Mesenchymal stem cell (in vitro differentiated cells and primary cell): ENCODE measurements around the gene BTRC.

Source experiments
- DNase-seq: peaks from one replicate; pipeline ENCODE4 v3.0.0-alpha.2; 2013
- H2AFZ ChIP-seq: one replicate; pipeline ENCODE4 v1.6.1; 2013; ENCODE audit warnings: low read depth, mild to moderate bottlenecking, control low read depth, inconsistent platforms, low read length, moderate library complexity
- H2AK5ac ChIP-seq: 2 replicates; pipeline ENCODE4 v1.6.1; 2013; ENCODE audit warnings: low read length, moderate library complexity, mild to moderate bottlenecking, inconsistent platforms; ENCODE audit not compliant: severe bottlenecking
- H2BK120ac ChIP-seq: one replicate; pipeline ENCODE4 v1.6.1; 2013; ENCODE audit warnings: low read depth, mild to moderate bottlenecking, inconsistent platforms, low read length, moderate library complexity
- H2BK12ac ChIP-seq, 2 experiments: one replicate each; pipeline ENCODE4 v1.6.1; 2013; ENCODE audit warnings: inconsistent platforms in 2 of 2, low read length in 2 of 2, mild to moderate bottlenecking in 2 of 2, moderate library complexity in 2 of 2, control low read depth in 1 of 2
- H2BK15ac ChIP-seq: one replicate; pipeline ENCODE4 v1.6.1; 2013; ENCODE audit warnings: mild to moderate bottlenecking, low read depth, inconsistent platforms; ENCODE audit not compliant: poor library complexity, severe bottlenecking
- H2BK5ac ChIP-seq: 2 replicates; pipeline ENCODE4 v1.6.1; 2013; ENCODE audit warnings: low read depth, mild to moderate bottlenecking, low read length, control low read depth, inconsistent platforms; ENCODE audit not compliant: poor library complexity, severe bottlenecking
- H3K14ac ChIP-seq, 2 experiments: one replicate each; pipeline ENCODE4 v1.6.1; 2013; ENCODE audit warnings: inconsistent platforms in 2 of 2, low read length in 2 of 2, control low read depth in 1 of 2, mild to moderate bottlenecking in 1 of 2, moderate library complexity in 1 of 2
- H3K18ac ChIP-seq, 2 experiments: one replicate each; pipeline ENCODE4 v1.6.1; 2013; ENCODE audit warnings: inconsistent platforms in 2 of 2, low read length in 2 of 2, control low read depth in 1 of 2, low read depth in 1 of 2, mild to moderate bottlenecking in 1 of 2
- H3K23ac ChIP-seq, 2 experiments: one replicate each; pipeline ENCODE4 v1.6.1; 2013; ENCODE audit warnings: inconsistent platforms in 2 of 2, low read length in 2 of 2, mild to moderate bottlenecking in 2 of 2, moderate library complexity in 2 of 2, control low read depth in 1 of 2
- H3K27ac ChIP-seq: 2 replicates; pipeline ENCODE4 v1.5.1; 2013; ENCODE audit warnings: mild to moderate bottlenecking, moderate library complexity, low read length, control low read depth, inconsistent platforms; ENCODE audit not compliant: poor library complexity, severe bottlenecking
- H3K27me3 ChIP-seq, 2 experiments: 2 replicates each; pipeline versions ENCODE4 v1.6.1 to v1.7.0; 2013; ENCODE audit warnings: low read length in 2 of 2, mild to moderate bottlenecking in 2 of 2, moderate library complexity in 2 of 2, control low read depth in 1 of 2, inconsistent platforms in 1 of 2; ENCODE audit not compliant: control insufficient read depth in 1 of 2, insufficient read depth in 1 of 2
- H3K36me3 ChIP-seq, 2 experiments: 2 replicates each; pipeline versions ENCODE4 v1.6.1 to v1.7.0; 2013; ENCODE audit warnings: low read length in 2 of 2, control low read depth in 1 of 2, inconsistent platforms in 1 of 2, low read depth in 1 of 2, mild to moderate bottlenecking in 1 of 2; ENCODE audit not compliant: insufficient read depth in 2 of 2, control insufficient read depth in 1 of 2
- H3K4ac ChIP-seq, 2 experiments: one replicate each; pipeline ENCODE4 v1.6.1; 2013; ENCODE audit warnings: inconsistent platforms in 2 of 2, low read length in 2 of 2, mild to moderate bottlenecking in 2 of 2, moderate library complexity in 2 of 2, control low read depth in 1 of 2, low read depth in 1 of 2
- H3K4me1 ChIP-seq: 2 replicates; pipeline ENCODE4 v1.6.1; 2013; ENCODE audit warnings: low read depth, low read length, control low read depth; ENCODE audit not compliant: control insufficient read depth, insufficient read depth
- H3K4me2 ChIP-seq: 2 replicates; pipeline ENCODE4 v1.6.1; 2013; ENCODE audit warnings: low read length, mild to moderate bottlenecking, inconsistent platforms; ENCODE audit not compliant: poor library complexity, severe bottlenecking
- H3K4me3 ChIP-seq, 2 experiments: 2 replicates each; pipeline versions ENCODE4 v1.5.1 to v1.7.0; 2013; ENCODE audit warnings: low read length in 2 of 2, mild to moderate bottlenecking in 2 of 2, control low read depth in 1 of 2, low read depth in 1 of 2; ENCODE audit not compliant: insufficient read depth in 1 of 2
- H3K79me1 ChIP-seq: replicated peaks from 2 replicates; pipeline ENCODE4 v1.6.1; 2013; ENCODE audit warnings: mild to moderate bottlenecking, control low read depth, low read length, inconsistent platforms; ENCODE audit not compliant: poor library complexity, severe bottlenecking
- H3K9ac ChIP-seq: 2 replicates; pipeline ENCODE4 v1.7.0; 2013; ENCODE audit warnings: mild to moderate bottlenecking, low read length, moderate library complexity
- H3K9me3 ChIP-seq: 2 replicates; pipeline ENCODE4 v1.7.0; 2013; ENCODE audit warnings: mild to moderate bottlenecking, low read length; ENCODE audit not compliant: control insufficient read depth
- H4K8ac ChIP-seq: one replicate; pipeline ENCODE4 v1.6.1; 2013; ENCODE audit warnings: inconsistent platforms, mild to moderate bottlenecking, low read length, moderate library complexity
- H4K91ac ChIP-seq: one replicate; pipeline ENCODE4 v1.6.1; 2013; ENCODE audit warnings: mild to moderate bottlenecking, low read length, inconsistent platforms
- WGBS: methylation state at CpG from one replicate; pipeline ENCODE4 v1.1.7; 2013; ENCODE audit warnings: mixed read lengths; 5-methylcytosine and 5-hydroxymethylcytosine counted together

The BTRC gene

DNA sequence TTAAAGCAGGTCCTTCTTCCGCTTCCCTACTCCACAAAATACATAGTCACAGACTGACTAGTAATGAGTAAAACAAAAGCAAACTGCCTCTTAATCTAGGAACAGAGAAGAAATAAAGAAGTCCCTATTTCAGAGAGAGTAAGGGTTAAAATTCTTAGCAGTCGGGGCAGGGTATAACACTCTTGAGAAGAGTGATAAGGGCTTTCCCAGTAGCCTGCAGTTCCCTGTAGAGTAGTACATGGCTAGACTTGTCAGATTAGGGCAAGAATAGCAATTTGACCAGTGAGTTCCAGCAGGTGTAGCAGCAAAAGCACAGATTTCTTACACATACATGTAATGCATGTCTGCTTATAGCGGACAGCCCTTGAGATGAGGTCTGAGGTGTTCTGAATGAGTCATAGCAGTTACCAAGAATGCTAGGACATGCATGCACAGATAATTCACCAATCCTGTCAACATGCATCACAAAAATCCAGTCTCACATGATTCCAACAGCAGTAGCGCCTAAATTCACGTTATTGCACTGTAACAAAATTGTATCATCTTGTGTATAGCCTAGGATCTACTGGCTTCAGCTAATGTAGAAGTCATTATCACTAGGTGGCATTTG is 40.7 kb downstream of the BTRC start:
- no peaks in the 10 kb centered on the region for H3K27me3 ChIP-seq
- H2BK15ac ChIP-seq = no peak overlapping the region
- H3K23ac ChIP-seq = no peak overlapping the region
- DNase-seq = peak; percentile 30
- peaks cover 28% of the 10 kb centered on the region for H3K79me1 ChIP-seq
- H2BK5ac ChIP-seq = no peak overlapping the region
- no peak overlapping the region for H4K8ac ChIP-seq
- no peaks in the 10 kb centered on the region for H3K4me1 ChIP-seq
- no peak overlapping the region for H2BK120ac ChIP-seq
- 75% methylated on average over 4 of the region's 5 CpGs for WGBS
- no peak overlapping the region for H3K27ac ChIP-seq
- no peak overlapping the region for H3K14ac ChIP-seq
- H3K9ac ChIP-seq = no peak overlapping the region
- H3K18ac ChIP-seq = no peak overlapping the region
- H3K9me3 ChIP-seq = no peaks in the 10 kb centered on the region
- no peak overlapping the region for H3K4ac ChIP-seq
- no peaks in the 10 kb centered on the region for H3K36me3 ChIP-seq
- no peak overlapping the region for H2AFZ ChIP-seq
- no peak overlapping the region for H2AK5ac ChIP-seq
- no peak overlapping the region for H3K4me3 ChIP-seq
- H4K91ac ChIP-seq = no peak overlapping the region
- no peak overlapping the region for H3K4me2 ChIP-seq
- no peak overlapping the region for H2BK12ac ChIP-seq

DNA sequence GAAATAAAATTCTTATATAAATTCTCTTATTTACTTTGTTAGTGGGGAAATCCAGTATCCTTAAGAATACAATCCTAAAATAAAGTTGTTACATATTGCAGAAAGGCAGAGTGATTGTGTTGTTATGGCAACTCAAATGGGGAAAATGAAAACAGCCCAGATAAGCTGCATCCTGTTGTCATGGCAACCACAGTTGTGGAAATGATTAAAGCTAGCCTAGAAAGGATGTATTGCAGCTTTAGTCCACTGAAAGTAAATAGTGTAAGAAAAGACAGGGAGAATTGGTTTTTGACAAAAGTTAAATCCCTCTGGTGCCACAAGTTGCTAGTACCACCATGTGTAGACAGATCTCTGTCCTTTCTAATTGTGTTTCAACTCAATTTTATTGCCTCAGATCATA is 43.2 kb downstream of the BTRC start:
- Histone ChIP-seq H3K4ac (no peak overlapping the region), H2BK5ac (no peak overlapping the region)

DNA sequence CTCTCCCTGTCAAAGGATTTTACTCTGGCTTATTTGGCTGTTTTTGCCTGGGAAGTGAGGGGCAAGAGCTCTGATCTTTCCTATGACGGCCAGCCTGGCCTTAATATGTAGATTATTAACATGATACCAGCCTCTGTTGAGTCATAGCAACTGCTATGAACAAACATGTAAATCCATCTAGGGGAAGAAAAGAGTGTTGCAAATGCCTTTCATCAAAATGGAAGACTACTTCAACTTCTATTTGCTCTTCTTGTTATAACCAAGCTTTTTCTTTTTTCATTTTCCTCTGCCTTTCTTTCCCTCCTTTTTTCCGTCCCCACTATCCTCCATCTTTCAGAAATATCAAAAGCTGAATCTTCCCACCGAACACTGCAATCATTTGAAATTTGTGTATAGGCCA is 46.6 kb downstream of the BTRC start:
- 97% methylated on average over 2 of the region's 3 CpGs for WGBS
- Histone ChIP-seq H3K36me3 (no peaks in the 10 kb centered on the region), H3K23ac (no peak overlapping the region), H3K79me1 (peaks cover 16% of the 10 kb centered on the region), H3K14ac (no peak overlapping the region), H2AFZ (no peak overlapping the region), H3K4me2 (no peak overlapping the region), H3K4me3 (no peak overlapping the region), H2AK5ac (no peak overlapping the region), H3K4me1 (no peaks in the 10 kb centered on the region), H3K27ac (no peak overlapping the region), H3K18ac (no peak overlapping the region), H4K91ac (no peak overlapping the region), H4K8ac (no peak overlapping the region), H2BK120ac (no peak overlapping the region), H3K4ac (no peak overlapping the region), H2BK5ac (no peak overlapping the region), H3K9ac (no peak overlapping the region), H2BK12ac (no peak overlapping the region), H2BK15ac (no peak overlapping the region), H3K27me3 (no peaks in the 10 kb centered on the region), H3K9me3 (no peaks in the 10 kb centered on the region)
- no peak for DNase-seq

More for the DNA sequence above, 43.2 kb downstream of the BTRC start:
- Histone ChIP-seq H4K8ac (no peak overlapping the region), H3K9me3 (no peaks in the 10 kb centered on the region), H3K9ac (no peak overlapping the region), H3K79me1 (peaks cover 24% of the 10 kb centered on the region), H3K18ac (no peak overlapping the region), H3K23ac (no peak overlapping the region), H3K27ac (no peak overlapping the region), H4K91ac (no peak overlapping the region), H2AFZ (no peak overlapping the region), H2BK12ac (no peak overlapping the region), H2BK120ac (no peak overlapping the region), H3K4me2 (no peak overlapping the region), H3K27me3 (no peaks in the 10 kb centered on the region), H3K4me3 (no peak overlapping the region), H3K36me3 (no peaks in the 10 kb centered on the region), H2AK5ac (no peak overlapping the region), H2BK15ac (no peak overlapping the region), H3K14ac (no peak overlapping the region), H3K4me1 (no peaks in the 10 kb centered on the region)
- DNase-seq = peak; percentile 88

DNA sequence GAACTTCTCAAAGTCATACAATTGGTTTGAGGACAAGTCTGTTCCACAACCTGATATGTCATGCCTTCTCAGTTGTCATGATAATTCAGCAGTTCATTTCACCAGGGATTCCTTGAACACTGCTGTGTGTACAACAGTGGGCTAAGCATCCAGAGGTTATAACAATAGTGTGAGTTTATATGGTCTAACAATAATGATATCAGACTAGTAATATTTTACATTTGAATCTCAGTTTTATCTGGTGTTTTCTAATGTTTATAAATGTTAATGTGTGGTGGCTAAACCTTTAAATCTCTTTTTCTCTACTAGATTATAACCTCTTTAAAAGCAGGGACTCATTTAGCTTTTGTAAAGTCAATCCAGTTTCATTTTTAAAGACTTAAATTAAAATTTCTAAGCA is 48.7 kb downstream of the BTRC start:
- Histone ChIP-seq H2BK5ac (no peak overlapping the region), H3K4ac (no peak overlapping the region), H3K4me1 (no peaks in the 10 kb centered on the region), H3K36me3 (no peaks in the 10 kb centered on the region), H2AFZ (no peak overlapping the region), H3K27me3 (no peaks in the 10 kb centered on the region), H3K27ac (no peak overlapping the region), H4K91ac (no peak overlapping the region), H2BK120ac (no peak overlapping the region), H3K79me1 (peaks cover 20% of the 10 kb centered on the region), H3K9me3 (no peaks in the 10 kb centered on the region), H4K8ac (no peak overlapping the region), H2BK12ac (no peak overlapping the region), H2BK15ac (no peak overlapping the region), H3K23ac (no peak overlapping the region), H3K18ac (no peak overlapping the region), H3K4me2 (no peak overlapping the region), H2AK5ac (no peak overlapping the region), H3K9ac (no peak overlapping the region), H3K4me3 (no peak overlapping the region), H3K14ac (no peak overlapping the region)
- no peak for DNase-seq
